Astrocyte (in vitro differentiated cells and primary cell): Measurements from ENCODE around the gene USP32.
"Not testable (repeated sequence)": the region's sequence is repeated elsewhere in the genome, so short reads cannot be mapped to it uniquely, and the experiment has no call there.

ENCODE experiments used
- EZH2 ChIP-seq: IDR thresholded peaks from 2 replicates; pipeline ENCODE4 v1.6.1; 2012; ENCODE audit warnings: mild to moderate bottlenecking, low read length, inconsistent platforms; ENCODE audit not compliant: insufficient read depth
- TF ChIP-seq, protein P1 (sequence below): IDR thresholded peaks from 2 replicates; pipeline ENCODE4 v1.5.1; 2011; ENCODE audit warnings: low read depth, mild to moderate bottlenecking, inconsistent platforms, low read length, moderate library complexity; ENCODE audit not compliant: insufficient read depth

DNA sequence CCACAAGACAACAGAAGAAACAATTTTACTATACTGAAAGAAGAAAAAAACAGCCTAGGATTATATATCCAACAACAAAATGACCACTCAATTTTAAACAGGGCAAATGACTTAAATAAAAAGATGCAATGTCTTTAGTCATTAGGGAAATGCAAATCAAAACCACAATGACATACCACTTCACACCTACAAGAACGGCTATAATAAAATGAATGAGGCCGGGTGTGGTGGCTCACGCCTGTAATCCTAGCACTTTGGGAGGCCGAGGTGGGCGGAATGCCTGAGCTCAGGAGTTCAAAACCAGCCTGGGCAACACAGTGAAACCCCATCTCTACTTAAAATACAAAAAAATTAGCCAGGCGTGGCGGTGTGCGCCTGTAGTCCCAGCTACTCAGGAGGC is 77.0 kb downstream of the USP32 start:
- TF ChIP-seq, protein P1, sequence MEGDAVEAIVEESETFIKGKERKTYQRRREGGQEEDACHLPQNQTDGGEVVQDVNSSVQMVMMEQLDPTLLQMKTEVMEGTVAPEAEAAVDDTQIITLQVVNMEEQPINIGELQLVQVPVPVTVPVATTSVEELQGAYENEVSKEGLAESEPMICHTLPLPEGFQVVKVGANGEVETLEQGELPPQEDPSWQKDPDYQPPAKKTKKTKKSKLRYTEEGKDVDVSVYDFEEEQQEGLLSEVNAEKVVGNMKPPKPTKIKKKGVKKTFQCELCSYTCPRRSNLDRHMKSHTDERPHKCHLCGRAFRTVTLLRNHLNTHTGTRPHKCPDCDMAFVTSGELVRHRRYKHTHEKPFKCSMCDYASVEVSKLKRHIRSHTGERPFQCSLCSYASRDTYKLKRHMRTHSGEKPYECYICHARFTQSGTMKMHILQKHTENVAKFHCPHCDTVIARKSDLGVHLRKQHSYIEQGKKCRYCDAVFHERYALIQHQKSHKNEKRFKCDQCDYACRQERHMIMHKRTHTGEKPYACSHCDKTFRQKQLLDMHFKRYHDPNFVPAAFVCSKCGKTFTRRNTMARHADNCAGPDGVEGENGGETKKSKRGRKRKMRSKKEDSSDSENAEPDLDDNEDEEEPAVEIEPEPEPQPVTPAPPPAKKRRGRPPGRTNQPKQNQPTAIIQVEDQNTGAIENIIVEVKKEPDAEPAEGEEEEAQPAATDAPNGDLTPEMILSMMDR = not testable (repeated sequence)
- TF ChIP-seq EZH2 = not testable (repeated sequence)
